Fibroblast of the aortic adventitia (primary cell): ENCODE measurements around the gene P2RX1. TPM values are rescaled to one million over a fixed set of nuclear protein-coding genes. Genes with fewer than 3 reads are reported as not detected.

Experiments
- DNase-seq: peaks from one replicate; pipeline ENCODE4 v3.0.0-alpha.2; 2010; ENCODE audit warnings: low read depth
- H3K4me3 ChIP-seq: 2 replicates; pipeline ENCODE4 v1.5.1; 2011; ENCODE audit warnings: low read depth, mild to moderate bottlenecking, control low read depth, low read length, moderate library complexity
- CTCF ChIP-seq: IDR thresholded peaks from 2 replicates; pipeline ENCODE4 v1.5.1; 2011; ENCODE audit warnings: mild to moderate bottlenecking, low read length, control low read depth, inconsistent platforms; ENCODE audit not compliant: insufficient read depth
- total RNA-seq: library from RNA; depleted of rRNA; stranded (reverse); fragments of >200 nt; gene quantifications from 2 replicates; pipeline ENCODE4 v1.2.3, GENCODE V29; 2012; ENCODE audit warnings: low replicate concordance

P2RX1 gene
- total RNA-seq, 1 donor, result not detected

GRCh38 chr17:3919123-3919624 is 2.9 kb upstream of the P2RX1 start:
- DNase-seq, result no peak
- no peak overlapping the region for H3K4me3 ChIP-seq
- TF ChIP-seq CTCF, result no peak

DNA sequence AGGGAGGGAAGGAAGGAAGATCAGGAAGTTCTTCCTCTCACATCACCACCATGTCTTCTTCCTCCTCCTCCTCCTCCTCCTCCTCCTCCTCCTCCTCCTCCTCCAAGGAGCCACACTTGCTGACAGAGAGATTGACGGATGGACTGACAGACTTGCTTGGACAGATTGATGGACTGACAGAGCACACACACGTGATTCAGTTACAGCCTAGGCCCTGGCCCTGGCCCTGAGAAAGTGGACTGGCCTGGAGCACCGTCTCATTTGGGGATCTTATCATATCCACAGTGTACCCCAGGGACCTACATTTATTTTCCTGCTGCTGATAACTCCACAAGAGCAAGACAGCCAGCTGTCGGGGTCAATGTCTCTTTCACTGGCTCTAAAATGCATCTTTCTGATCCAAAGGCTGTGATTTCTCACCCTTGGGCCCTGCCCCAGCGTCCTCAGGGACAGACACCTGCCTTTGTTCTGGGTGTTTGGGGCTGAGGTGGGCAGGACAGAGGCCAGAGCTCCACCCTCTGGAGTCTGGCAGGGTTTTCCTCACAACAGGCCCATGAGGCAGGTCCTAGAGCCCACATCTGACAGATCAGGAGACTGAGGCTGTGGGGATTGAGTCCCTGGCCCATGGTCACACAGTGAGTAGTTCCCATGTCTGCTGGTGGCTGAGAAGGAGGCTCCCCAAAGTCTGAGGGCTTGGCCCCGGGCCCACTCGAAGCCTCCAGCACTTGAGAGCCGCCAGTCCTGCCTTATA is 2.3 kb upstream of the P2RX1 start:
- no peak for DNase-seq
- TF ChIP-seq CTCF, result no peak
- H3K4me3 ChIP-seq, result no peak overlapping the region

DNA sequence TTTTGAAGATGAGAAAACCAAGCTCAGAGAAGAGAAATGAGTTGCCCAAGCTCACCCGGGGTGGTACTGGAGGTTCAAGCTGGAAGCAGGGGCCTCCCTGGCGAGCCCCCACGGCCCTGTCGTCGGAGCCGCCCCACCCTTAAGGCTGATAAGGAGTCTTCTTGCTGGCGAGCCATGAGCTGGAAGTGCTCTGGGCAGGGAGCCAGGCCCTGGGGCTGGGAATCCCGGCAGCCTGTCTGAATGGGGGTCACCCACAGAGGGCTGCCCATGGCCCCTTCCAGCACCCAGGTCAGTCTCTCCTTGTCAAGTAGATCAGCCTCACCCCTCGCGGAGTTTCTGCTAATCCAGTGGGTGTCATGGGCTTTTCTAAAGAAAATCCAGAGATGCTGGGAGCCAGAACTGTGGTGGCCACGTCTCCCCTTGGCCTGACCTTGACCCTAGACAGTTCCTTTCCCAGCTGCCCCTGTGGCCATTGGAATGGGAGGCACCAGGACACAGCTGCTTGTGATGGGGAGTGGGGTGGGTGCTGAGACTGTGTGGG is 1.2 kb upstream of the P2RX1 start:
- H3K4me3 ChIP-seq, result no peak overlapping the region
- peak; percentile 64 for DNase-seq
- TF ChIP-seq CTCF, result peak; percentile 4

- no peak for TF ChIP-seq CTCF
- no peak for DNase-seq
Observed at GRCh38 chr17:3916825-3917224, 560 bp upstream of the P2RX1 start.

GRCh38 chr17:3915581-3915994 is 677 bp downstream of the P2RX1 start:
- H3K4me3 ChIP-seq, result no peak overlapping the region
- no peak for DNase-seq
- TF ChIP-seq CTCF, result no peak

More at GRCh38 chr17:3916825-3917224, 560 bp upstream of the P2RX1 start:
- H3K4me3 ChIP-seq, result no peak overlapping the region

DNA sequence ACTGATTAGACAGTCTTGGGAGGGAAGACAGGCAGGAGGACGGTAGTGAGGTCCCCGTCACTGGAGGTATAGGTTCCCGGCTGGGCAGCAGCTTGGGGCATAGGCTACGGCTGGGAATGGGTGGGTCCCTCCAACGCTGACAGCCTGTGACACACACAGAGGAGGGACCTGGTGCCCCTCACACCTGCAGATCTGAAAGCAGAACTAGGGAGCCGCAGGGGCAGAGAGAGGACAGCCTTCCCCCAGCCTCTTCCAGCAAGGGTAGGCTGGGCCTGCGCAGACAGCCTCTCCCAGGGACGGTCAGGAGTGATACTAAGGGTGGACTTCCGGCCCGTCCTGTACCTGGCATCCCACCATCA is 2.0 kb downstream of the P2RX1 start:
- TF ChIP-seq CTCF, result no peak
- DNase-seq, result no peak
- H3K4me3 ChIP-seq, result no peak overlapping the region
